Esophagus muscularis mucosa (tissue), 3 donors: Measurements from ENCODE around the gene GNG10.

Experiments
- CTCF ChIP-seq, 3 experiments: fragments of 200-600 bp in 2 of 3; fragments of 450-650 bp in 1 of 3; sonication (generic) in 2 of 3; IDR thresholded peaks; one replicate each; pipeline ENCODE4 v1.5.1; 2017 to 2019; ENCODE audit warnings: antibody characterized with exemption in 3 of 3, mild to moderate bottlenecking in 2 of 3, moderate library complexity in 1 of 3
- POLR2AphosphoS5 ChIP-seq, 2 donors: sonication (generic); formaldehyde crosslinking; IDR thresholded peaks; one replicate each; pipeline ENCODE4 v1.6.1; 2017; ENCODE audit warnings: antibody characterized with exemption in 2 of 2

- TF ChIP-seq POLR2AphosphoS5 (IDR thresholded peaks at IDR 0.05) (no peak), CTCF (IDR thresholded peaks at IDR 0.05) (no peak)
Observed at GRCh38 chr9:111633389-111633736, 28.0 kb upstream of the GNG10 start.
